ENCODE measurements around the gene EDARADD. TPM values are rescaled to one million over a fixed set of nuclear protein-coding genes. Genes with fewer than 3 reads are reported as not detected.

Gene EDARADD
- total RNA-seq, 4 donors from 2014 or later = 0.55 to 2.6 (median 1.2) TPM; not detected in 1

DNA sequence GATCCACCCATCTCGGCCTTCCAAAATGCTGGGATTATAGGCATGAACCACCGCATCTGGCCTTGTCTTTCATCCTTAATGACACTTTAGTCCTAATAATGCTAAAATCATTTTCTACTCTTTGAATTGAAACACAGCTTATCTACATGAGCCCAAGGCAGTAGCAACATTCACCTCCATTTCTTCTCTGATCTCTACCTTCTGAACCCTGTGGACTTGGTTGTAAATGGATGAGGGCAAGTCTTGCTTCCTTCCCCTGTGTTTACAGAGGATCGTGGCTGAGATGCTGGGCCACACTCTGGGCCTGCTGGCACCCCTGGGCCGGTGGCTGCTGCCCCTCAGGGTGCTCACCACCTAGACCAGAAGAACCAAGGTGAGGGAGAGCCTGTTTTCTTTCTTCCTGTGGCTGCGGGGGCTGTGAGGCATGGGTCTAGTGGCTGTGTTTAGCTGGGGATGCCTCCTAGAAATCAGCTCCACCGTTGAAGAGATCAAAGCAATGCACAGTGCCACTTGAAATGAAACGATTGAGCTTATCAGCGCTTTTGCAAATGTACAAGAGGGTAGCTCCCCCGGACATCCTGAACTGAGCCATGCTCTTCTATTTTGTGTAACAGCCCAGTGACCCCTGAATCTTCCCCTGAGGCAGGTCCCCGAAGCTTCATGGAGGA lies 97.5 kb downstream of the EDARADD start:
- H3K27ac ChIP-seq = no peak overlapping the region
- H3K9me3 ChIP-seq = no peaks in the 10 kb centered on the region
- intact Hi-C loops (cut with DNase I; ENCODE audit: low total_unique reads) = loop anchor here (10.0 kb wide), 1 partner anchor 377 kb away; no protein-coding TSS in a partner anchor
- DNase-seq = no peak
- H3K4me3 ChIP-seq = no peak overlapping the region
- TF ChIP-seq, protein P1, sequence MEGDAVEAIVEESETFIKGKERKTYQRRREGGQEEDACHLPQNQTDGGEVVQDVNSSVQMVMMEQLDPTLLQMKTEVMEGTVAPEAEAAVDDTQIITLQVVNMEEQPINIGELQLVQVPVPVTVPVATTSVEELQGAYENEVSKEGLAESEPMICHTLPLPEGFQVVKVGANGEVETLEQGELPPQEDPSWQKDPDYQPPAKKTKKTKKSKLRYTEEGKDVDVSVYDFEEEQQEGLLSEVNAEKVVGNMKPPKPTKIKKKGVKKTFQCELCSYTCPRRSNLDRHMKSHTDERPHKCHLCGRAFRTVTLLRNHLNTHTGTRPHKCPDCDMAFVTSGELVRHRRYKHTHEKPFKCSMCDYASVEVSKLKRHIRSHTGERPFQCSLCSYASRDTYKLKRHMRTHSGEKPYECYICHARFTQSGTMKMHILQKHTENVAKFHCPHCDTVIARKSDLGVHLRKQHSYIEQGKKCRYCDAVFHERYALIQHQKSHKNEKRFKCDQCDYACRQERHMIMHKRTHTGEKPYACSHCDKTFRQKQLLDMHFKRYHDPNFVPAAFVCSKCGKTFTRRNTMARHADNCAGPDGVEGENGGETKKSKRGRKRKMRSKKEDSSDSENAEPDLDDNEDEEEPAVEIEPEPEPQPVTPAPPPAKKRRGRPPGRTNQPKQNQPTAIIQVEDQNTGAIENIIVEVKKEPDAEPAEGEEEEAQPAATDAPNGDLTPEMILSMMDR (IDR thresholded peaks at IDR 0.05) = no peak
- no peak for TF ChIP-seq POLR2A (IDR thresholded peaks at IDR 0.05)
- no peaks in the 10 kb centered on the region for H3K27me3 ChIP-seq
- no peaks in the 10 kb centered on the region for H3K4me1 ChIP-seq
- H3K36me3 ChIP-seq = no peaks in the 10 kb centered on the region

DNA sequence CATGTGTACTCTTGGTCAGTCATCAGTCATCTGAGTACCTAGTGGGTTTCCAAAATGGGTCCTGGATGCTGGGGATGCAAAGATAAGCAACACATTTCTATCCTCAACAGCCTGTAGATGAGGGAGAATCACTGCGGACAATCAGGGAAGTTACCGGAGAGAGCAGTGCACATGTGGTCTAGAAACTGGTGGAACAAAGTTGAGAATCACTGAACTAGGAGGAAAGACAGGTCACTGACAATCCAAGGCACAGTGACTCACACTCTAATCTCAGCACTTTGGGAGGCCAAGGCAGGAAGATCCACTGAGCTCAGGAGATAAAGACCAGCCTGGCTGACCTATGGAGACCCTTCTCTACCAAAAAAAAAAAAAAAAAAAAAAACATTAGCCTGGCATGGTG lies 98.3 kb downstream of the EDARADD start:
- intact Hi-C loops (cut with DNase I; ENCODE audit: low total_unique reads) = loop anchor here (10.0 kb wide), 1 partner anchor 378 kb away; no protein-coding TSS in a partner anchor
- H3K36me3 ChIP-seq = no peaks in the 10 kb centered on the region
- H3K27me3 ChIP-seq = no peaks in the 10 kb centered on the region
- no peaks in the 10 kb centered on the region for H3K4me1 ChIP-seq
- H3K9me3 ChIP-seq = no peaks in the 10 kb centered on the region
- no peak overlapping the region for H3K4me3 ChIP-seq
- no peak for TF ChIP-seq POLR2A (IDR thresholded peaks at IDR 0.05)
- TF ChIP-seq, protein P1 (IDR thresholded peaks at IDR 0.05) = no peak
- no peak for DNase-seq
- no peak overlapping the region for H3K27ac ChIP-seq

- TF ChIP-seq POLR2A (IDR thresholded peaks at IDR 0.05) = no peak
- TF ChIP-seq, protein P1 (IDR thresholded peaks at IDR 0.05) = no peak
Observed at GRCh38 chr1:236494082-236494481, 100.0 kb downstream of the EDARADD start.

GRCh38 chr1:236494586-236495466 lies 100.7 kb downstream of the EDARADD start:
- intact Hi-C loops (cut with DNase I; ENCODE audit: low total_unique reads) = loop anchor here (10.0 kb wide), 1 partner anchor 380 kb away; no protein-coding TSS in a partner anchor
- no peak overlapping the region for H3K4me3 ChIP-seq
- no peaks in the 10 kb centered on the region for H3K4me1 ChIP-seq
- no peak overlapping the region for H3K27ac ChIP-seq
- no peak for DNase-seq
- no peaks in the 10 kb centered on the region for H3K36me3 ChIP-seq
- H3K27me3 ChIP-seq = no peaks in the 10 kb centered on the region
- TF ChIP-seq, protein P1 (IDR thresholded peaks at IDR 0.05) = no peak
- TF ChIP-seq POLR2A (IDR thresholded peaks at IDR 0.05) = no peak
- no peaks in the 10 kb centered on the region for H3K9me3 ChIP-seq

More at GRCh38 chr1:236494082-236494481, 100.0 kb downstream of the EDARADD start:
- DNase-seq = no peak
- Histone ChIP-seq H3K36me3 (no peaks in the 10 kb centered on the region), H3K27me3 (no peaks in the 10 kb centered on the region), H3K4me1 (no peaks in the 10 kb centered on the region), H3K4me3 (no peak overlapping the region), H3K9me3 (no peaks in the 10 kb centered on the region), H3K27ac (no peak overlapping the region)
- intact Hi-C loops (cut with DNase I; ENCODE audit: low total_unique reads) = loop anchor here (10.0 kb wide), 1 partner anchor 379 kb away; no protein-coding TSS in a partner anchor
